ENCODE measurements around the gene FAM200B. TPM values are rescaled to one million over a fixed set of nuclear protein-coding genes. Genes with fewer than 3 reads are reported as not detected.

Gene FAM200B
- total RNA-seq, 2 experiments from 2014 or later, result 18.5 to 22.1 TPM

DNA sequence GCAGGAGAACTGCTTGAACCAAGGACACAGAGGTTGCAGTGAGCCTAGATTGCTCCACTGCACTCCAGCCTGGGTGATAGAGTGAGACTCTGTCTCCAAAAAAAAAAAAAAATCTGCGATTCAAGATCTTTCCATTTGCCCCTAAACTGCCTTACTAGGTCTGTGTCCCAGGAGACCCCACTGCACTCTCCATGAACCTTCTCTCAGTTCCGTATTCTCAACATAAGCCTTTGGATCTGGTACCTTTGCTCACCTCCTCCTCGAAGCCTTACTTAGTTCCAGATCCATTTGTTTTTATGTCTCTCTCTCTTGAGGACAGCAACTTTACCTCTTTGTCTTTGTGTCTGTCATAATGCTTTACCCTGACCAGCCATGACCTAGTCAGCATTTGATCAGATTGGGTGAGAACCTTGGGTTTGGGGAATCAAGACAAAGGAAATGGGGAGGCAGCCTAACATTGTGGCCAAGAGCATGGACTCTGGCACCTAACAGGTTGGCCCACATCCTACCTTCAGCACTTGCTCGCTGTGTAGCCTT lies 55.0 kb downstream of the FAM200B start:
- intact Hi-C loops (cut with DNase I, micrococcal nuclease), result no loop called here

DNA sequence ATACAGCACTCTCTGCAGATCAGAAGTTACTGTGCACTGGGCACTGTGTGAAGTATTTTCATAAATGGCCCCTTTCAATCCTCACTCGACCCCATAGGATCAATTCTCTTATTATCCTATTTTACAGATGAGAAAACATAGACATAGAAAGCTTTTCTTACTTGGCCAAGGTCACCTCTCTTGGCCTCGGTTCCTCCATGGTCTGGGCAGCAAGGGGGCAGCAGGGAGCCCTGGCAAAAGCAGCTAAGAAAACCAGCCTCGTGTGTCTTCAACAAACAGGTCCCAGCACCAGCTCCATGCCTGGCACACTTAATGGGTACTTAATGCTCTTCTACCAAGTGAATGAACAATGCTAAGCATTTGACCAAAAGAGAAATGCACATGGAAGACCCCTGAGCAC lies 55.6 kb downstream of the FAM200B start:
- Mint-ChIP-seq H3K4me3 (no peak overlapping the region), H3K27ac (no peak overlapping the region), H3K27me3 (no peaks in the 10 kb centered on the region), H3K4me1 (ENCODE audit: low read depth) (peaks cover 32% of the 10 kb centered on the region), H3K9me3 (peaks cover 5% of the 10 kb centered on the region), H3K36me3 (ENCODE audit: low read depth) (peaks cover 5% of the 10 kb centered on the region)
- no peak overlapping the region for H3K27ac ChIP-seq (ENCODE audit: low read depth in 1 of 2, low read length in 2 of 2)
- H3K4me3 ChIP-seq (ENCODE audit: low read length), result no peak overlapping the region
- DNase-seq, result no peak
- intact Hi-C loops (cut with DNase I, micrococcal nuclease), result no loop called here
- no peaks in the 10 kb centered on the region for H3K27me3 ChIP-seq (ENCODE audit: control insufficient read depth in 1 of 2, insufficient read depth in 2 of 2, low read length in 2 of 2)
- H3K4me1 ChIP-seq (ENCODE audit: insufficient read depth, low read length), result peaks cover 6% of the 10 kb centered on the region
- no peak for TF ChIP-seq CTCF (IDR thresholded peaks at IDR 0.05)
- POLR2A ChIA-PET, result interaction anchor here (1.1 kb wide), 1 partner anchor 15 kb away, joined by 3 read pairs; no protein-coding TSS in a partner anchor
- H3K36me3 ChIP-seq (ENCODE audit: insufficient read depth, low read length), result no peaks in the 10 kb centered on the region
- H3K9me3 ChIP-seq (ENCODE audit: control insufficient read depth in 1 of 2, insufficient read depth in 1 of 2, low read length in 2 of 2), result peaks cover 0 to 7% of the 10 kb centered on the region in 2 experiments
- CTCF ChIA-PET, result interaction anchor here (4.2 kb wide), 1 partner anchor 19 kb away, joined by 14 read pairs; no protein-coding TSS in a partner anchor
- ATAC-seq (ENCODE audit: poor library complexity), result no peak

More for the DNA sequence above, 55.0 kb downstream of the FAM200B start:
- Mint-ChIP-seq H3K9me3 (peaks cover 4% of the 10 kb centered on the region), H3K36me3 (ENCODE audit: low read depth) (peaks cover 5% of the 10 kb centered on the region), H3K27ac (no peak overlapping the region), H3K4me3 (no peak overlapping the region), H3K27me3 (no peaks in the 10 kb centered on the region), H3K4me1 (ENCODE audit: low read depth) (peaks cover 32% of the 10 kb centered on the region)
- Histone ChIP-seq H3K4me3 (ENCODE audit: low read length) (no peak overlapping the region), H3K36me3 (ENCODE audit: insufficient read depth, low read length) (no peaks in the 10 kb centered on the region), H3K4me1 (ENCODE audit: insufficient read depth, low read length) (peaks cover 6% of the 10 kb centered on the region), H3K9me3 (ENCODE audit: control insufficient read depth in 1 of 2, insufficient read depth in 1 of 2, low read length in 2 of 2) (peaks cover 0 to under 1% of the 10 kb centered on the region in 2 experiments), H3K27me3 (ENCODE audit: control insufficient read depth in 1 of 2, insufficient read depth in 2 of 2, low read length in 2 of 2) (no peaks in the 10 kb centered on the region), H3K27ac (ENCODE audit: low read depth in 1 of 2, low read length in 2 of 2) (no peak overlapping the region)
- ChIA-PET CTCF (interaction anchor here (4.2 kb wide), 1 partner anchor 20 kb away, joined by 14 read pairs; no protein-coding TSS in a partner anchor), POLR2A (interaction anchor here (1.1 kb wide), 1 partner anchor 16 kb away, joined by 3 read pairs; no protein-coding TSS in a partner anchor)
- ATAC-seq (ENCODE audit: poor library complexity) (no peak), DNase-seq (no peak)
- TF ChIP-seq CTCF (IDR thresholded peaks at IDR 0.05), result no peak

DNA sequence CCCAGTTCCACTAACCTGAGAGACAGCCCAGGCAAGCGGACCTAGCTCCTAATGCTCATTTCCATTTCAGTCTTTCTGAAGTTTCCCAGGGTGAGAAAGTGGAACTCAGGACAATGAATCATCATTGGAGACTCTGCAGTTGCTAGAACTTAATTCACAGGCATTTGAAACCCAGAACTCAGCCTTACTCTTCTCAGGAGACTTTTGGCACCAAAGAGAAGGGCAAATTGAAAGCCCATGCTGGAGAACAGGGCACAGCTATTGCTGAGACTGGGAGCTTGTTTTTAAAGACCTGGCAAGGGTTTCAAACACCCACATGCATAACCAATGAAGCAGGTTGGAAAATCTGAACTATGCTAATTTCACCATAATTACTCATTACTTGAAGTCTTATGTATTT lies 57.2 kb downstream of the FAM200B start:
- Mint-ChIP-seq H3K27me3 (no peaks in the 10 kb centered on the region), H3K36me3 (ENCODE audit: low read depth) (peaks cover 5% of the 10 kb centered on the region), H3K27ac (no peak overlapping the region), H3K4me1 (ENCODE audit: low read depth) (peaks cover 30% of the 10 kb centered on the region), H3K4me3 (no peak overlapping the region), H3K9me3 (peaks cover 10% of the 10 kb centered on the region)
- intact Hi-C loops (cut with DNase I, micrococcal nuclease), result no loop called here
- Histone ChIP-seq H3K27ac (ENCODE audit: low read depth in 1 of 2, low read length in 2 of 2) (no peak overlapping the region), H3K4me1 (ENCODE audit: insufficient read depth, low read length) (peaks cover 6% of the 10 kb centered on the region), H3K9me3 (ENCODE audit: control insufficient read depth in 1 of 2, insufficient read depth in 1 of 2, low read length in 2 of 2) (peaks cover 5 to 9% of the 10 kb centered on the region in 2 experiments), H3K4me3 (ENCODE audit: low read length) (no peak overlapping the region), H3K27me3 (ENCODE audit: control insufficient read depth in 1 of 2, insufficient read depth in 2 of 2, low read length in 2 of 2) (no peaks in the 10 kb centered on the region), H3K36me3 (ENCODE audit: insufficient read depth, low read length) (no peaks in the 10 kb centered on the region)
- ChIA-PET POLR2A (no interaction called here), CTCF (interaction anchor here (1.7 to 4.2 kb wide), 2 partner anchors 18 to 67 kb away, joined by 4 to 14 read pairs; no protein-coding TSS in a partner anchor)
- no peak for ATAC-seq (ENCODE audit: poor library complexity)
- DNase-seq, result no peak
- no peak for TF ChIP-seq CTCF (IDR thresholded peaks at IDR 0.05)

Other genes with a start within 250 kb of the FAM200B start
- not detected for gene CC2D2A, start 211.9 kb upstream of the FAM200B start, total RNA-seq
- 10 to 100 TPM; 60.1 to 62.5 TPM for gene FBXL5, start 26.5 kb upstream of the FAM200B start, total RNA-seq
- 1 to 10 TPM; 1.0 to 1.2 TPM for gene BST1, start 21.2 kb downstream of the FAM200B start, total RNA-seq
- 1 to 10 TPM; 9.6 to 9.9 TPM for gene CD38, start 96.5 kb downstream of the FAM200B start, total RNA-seq